ES-I3 (cell line): ENCODE measurements around the gene DUOXA1.
A peak's percentile ranks its signal among the peaks of the same experiment; 100 is the strongest.

ENCODE experiments used
- H3K36me3 ChIP-seq: 2 replicates; pipeline ENCODE4 v1.6.1; 2013; ENCODE audit warnings: mild to moderate bottlenecking, low read length, control low read depth, moderate library complexity; ENCODE audit not compliant: insufficient read depth
- H3K4me1 ChIP-seq: 2 replicates; pipeline ENCODE4 v1.6.1; 2013; ENCODE audit warnings: mild to moderate bottlenecking, control low read depth, low read length; ENCODE audit not compliant: insufficient read depth
- H3K9ac ChIP-seq: 2 replicates; pipeline ENCODE4 v1.6.1; 2013; ENCODE audit warnings: low read depth, mild to moderate bottlenecking, low read length, moderate library complexity
- H3K9me3 ChIP-seq: 2 replicates; pipeline ENCODE4 v1.6.1; 2013; ENCODE audit warnings: mild to moderate bottlenecking, low read length, moderate library complexity; ENCODE audit not compliant: control insufficient read depth, insufficient read depth

Gene DUOXA1

GRCh38 chr15:45131510-45131909 lies 1.8 kb upstream of the DUOXA1 start:
- Histone ChIP-seq H3K4me1 (no peaks in the 10 kb centered on the region), H3K9ac (no peak overlapping the region), H3K36me3 (no peaks in the 10 kb centered on the region), H3K9me3 (no peaks in the 10 kb centered on the region)

- no peaks in the 10 kb centered on the region for H3K9me3 ChIP-seq
- H3K4me1 ChIP-seq: no peaks in the 10 kb centered on the region
- peak overlapping the region; percentile 57; the same call in 1 of the 2 replicates for H3K9ac ChIP-seq
- no peaks in the 10 kb centered on the region for H3K36me3 ChIP-seq
These were observed 767 bp upstream of the DUOXA1 start for GRCh38 chr15:45130291-45131000.

- Histone ChIP-seq H3K9me3 (no peaks in the 10 kb centered on the region), H3K9ac (peak overlapping the region; percentile 57), H3K4me1 (no peaks in the 10 kb centered on the region), H3K36me3 (no peaks in the 10 kb centered on the region)
These were observed 574 bp downstream of the DUOXA1 start for GRCh38 chr15:45128971-45129639.

DNA sequence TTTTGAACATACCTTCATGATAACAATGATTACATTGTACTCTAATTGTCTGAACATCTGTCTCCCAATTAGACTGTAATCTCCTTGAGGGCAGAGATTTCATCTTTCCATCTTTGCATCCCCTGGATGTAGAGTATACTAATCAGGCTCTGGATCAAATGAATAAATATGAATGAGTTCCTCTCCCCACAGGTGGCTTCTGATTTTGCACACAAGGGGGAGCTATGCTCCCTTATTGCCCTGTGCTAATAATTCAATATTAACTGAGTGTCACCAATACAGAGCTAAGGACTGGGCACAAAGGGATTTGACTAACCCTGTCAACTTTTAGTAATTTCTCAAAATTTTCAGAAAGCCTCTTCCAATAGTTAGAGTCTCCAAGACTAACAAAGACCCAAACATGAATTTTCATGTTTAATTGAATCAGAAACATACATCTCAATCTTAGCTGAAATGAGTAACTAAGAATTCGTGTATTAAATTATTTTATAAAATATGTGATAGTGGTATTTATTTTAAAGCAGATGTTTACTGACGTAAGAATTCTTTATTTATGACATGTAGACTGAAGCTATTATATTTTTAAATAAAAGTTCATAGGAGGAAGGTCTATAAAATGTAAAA lies 3.0 kb downstream of the DUOXA1 start:
- Histone ChIP-seq H3K36me3 (no peaks in the 10 kb centered on the region), H3K4me1 (no peaks in the 10 kb centered on the region), H3K9ac (no peak overlapping the region), H3K9me3 (no peaks in the 10 kb centered on the region)

DNA sequence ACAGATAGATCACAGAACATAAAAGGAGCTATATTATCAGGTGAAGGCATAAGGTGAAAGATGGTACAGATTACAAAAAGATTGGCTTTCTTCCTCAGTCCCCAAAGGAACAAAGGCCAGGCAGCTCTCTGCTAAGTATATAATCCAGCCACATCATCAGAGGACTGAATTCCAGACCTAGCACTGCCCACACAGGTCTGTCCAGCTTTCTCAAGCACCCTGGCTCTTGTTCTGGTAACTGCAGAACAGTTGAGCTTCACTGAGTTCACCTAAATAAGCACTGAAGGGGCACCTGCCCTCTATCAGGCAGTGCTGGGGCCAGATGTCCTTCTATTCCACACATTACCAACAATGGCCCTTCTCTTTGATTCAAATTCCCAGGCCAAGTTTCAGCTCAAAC lies 6.3 kb downstream of the DUOXA1 start:
- H3K36me3 ChIP-seq: no peaks in the 10 kb centered on the region
- no peaks in the 10 kb centered on the region for H3K9me3 ChIP-seq
- H3K9ac ChIP-seq: no peak overlapping the region
- no peaks in the 10 kb centered on the region for H3K4me1 ChIP-seq

GRCh38 chr15:45122719-45123118 lies 7.0 kb downstream of the DUOXA1 start:
- Histone ChIP-seq H3K4me1 (no peaks in the 10 kb centered on the region), H3K9me3 (no peaks in the 10 kb centered on the region), H3K36me3 (no peaks in the 10 kb centered on the region), H3K9ac (no peak overlapping the region)

GRCh38 chr15:45121706-45122417 lies 7.8 kb downstream of the DUOXA1 start:
- Histone ChIP-seq H3K36me3 (no peaks in the 10 kb centered on the region), H3K9ac (no peak overlapping the region), H3K9me3 (no peaks in the 10 kb centered on the region), H3K4me1 (no peaks in the 10 kb centered on the region)

DNA sequence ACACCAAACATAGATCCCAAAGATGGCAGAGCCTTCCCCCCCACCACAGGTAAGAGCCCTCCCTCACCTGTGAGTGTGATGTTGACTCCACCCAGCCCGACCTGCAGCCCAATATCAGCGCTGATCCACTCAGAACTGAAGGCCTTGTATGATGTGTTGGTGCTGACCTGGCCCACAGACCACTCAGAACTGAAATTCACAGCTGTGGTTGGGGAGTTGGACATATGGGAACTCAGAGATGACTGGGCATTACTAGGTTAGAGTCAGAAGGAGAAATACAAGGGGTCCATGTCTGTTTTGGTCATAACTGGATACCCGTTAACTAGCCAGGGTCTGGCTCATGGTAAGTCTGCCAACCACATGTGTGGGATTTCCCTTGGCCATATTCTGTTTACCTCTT lies 8.7 kb downstream of the DUOXA1 start:
- H3K9ac ChIP-seq: no peak overlapping the region
- no peaks in the 10 kb centered on the region for H3K36me3 ChIP-seq
- no peaks in the 10 kb centered on the region for H3K4me1 ChIP-seq
- H3K9me3 ChIP-seq: no peaks in the 10 kb centered on the region

DNA sequence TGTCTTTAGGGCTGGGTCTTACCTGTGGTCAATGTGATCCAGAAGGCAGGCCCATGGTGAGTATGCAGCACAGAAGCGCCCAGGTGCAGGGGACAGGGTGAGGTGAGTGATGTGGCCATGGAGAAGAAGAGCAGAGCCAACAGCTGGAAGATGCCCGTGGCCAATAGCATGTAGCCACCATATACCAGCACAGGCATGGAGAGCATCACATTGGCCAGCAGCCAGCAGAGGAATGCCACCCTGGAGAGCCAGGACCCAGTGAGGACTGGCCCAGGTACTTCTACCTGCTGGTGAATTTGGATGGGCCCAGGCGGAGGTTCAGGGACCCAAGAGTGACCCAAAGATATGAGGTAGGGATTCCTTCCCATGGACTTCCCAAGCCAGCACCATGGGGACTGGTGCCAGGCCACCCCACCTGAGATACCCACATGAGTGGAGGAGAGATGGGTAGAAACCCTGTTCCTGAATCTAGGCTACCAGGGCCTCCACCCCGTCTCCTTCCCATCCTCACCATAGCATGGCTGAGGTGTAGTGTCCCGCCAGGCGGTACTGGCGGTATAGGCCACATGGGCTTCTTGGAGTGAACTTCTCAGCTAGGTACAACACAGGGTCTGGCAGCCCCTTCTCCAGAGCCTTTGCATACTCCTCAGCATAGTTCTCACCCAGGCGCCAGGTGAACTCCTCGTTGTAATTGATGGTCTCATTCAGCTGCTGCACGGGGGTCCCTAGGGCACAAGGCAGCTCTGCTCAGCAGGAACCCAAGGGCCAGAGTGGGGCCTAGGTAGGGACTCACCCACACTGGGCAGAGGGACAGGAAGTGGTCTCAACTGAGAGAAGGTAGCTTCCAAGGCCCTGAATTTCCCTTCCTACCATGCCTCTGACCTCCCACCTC lies 9.4 kb downstream of the DUOXA1 start:
- H3K9me3 ChIP-seq: no peaks in the 10 kb centered on the region
- no peak overlapping the region for H3K9ac ChIP-seq

DNA sequence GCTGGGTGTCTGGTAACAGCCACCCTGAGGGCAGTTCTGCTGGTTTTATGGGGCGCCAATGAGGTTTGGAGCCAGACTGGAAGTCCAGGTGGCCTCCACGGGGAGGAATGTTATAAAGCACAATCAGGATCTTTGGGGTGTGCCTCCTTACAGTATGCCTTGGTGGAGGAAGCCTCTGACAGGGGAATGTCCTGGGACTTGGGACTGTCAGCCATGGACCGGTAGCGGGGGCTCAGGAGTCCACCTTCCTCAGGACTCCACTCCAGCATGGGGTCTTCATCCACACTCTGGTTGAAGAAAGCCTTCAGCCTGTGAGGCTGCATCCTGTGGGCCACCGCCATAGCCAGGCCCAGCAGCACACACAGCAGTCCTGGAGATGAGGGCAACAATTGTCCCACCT lies 10.7 kb downstream of the DUOXA1 start:
- H3K36me3 ChIP-seq: no peaks in the 10 kb centered on the region
- H3K9ac ChIP-seq: no peak overlapping the region
- H3K4me1 ChIP-seq: peaks cover 10% of the 10 kb centered on the region
- no peaks in the 10 kb centered on the region for H3K9me3 ChIP-seq

More for the DNA sequence above, 9.4 kb downstream of the DUOXA1 start:
- H3K36me3 ChIP-seq: no peaks in the 10 kb centered on the region
- H3K4me1 ChIP-seq: no peaks in the 10 kb centered on the region; the same call in 1 of the 2 replicates

GRCh38 chr15:45118131-45118588 lies 11.5 kb downstream of the DUOXA1 start:
- Histone ChIP-seq H3K36me3 (no peaks in the 10 kb centered on the region), H3K4me1 (peaks cover 10% of the 10 kb centered on the region), H3K9ac (peak overlapping the region; percentile 34; the same call in 1 of the 2 replicates), H3K9me3 (no peaks in the 10 kb centered on the region)

DNA sequence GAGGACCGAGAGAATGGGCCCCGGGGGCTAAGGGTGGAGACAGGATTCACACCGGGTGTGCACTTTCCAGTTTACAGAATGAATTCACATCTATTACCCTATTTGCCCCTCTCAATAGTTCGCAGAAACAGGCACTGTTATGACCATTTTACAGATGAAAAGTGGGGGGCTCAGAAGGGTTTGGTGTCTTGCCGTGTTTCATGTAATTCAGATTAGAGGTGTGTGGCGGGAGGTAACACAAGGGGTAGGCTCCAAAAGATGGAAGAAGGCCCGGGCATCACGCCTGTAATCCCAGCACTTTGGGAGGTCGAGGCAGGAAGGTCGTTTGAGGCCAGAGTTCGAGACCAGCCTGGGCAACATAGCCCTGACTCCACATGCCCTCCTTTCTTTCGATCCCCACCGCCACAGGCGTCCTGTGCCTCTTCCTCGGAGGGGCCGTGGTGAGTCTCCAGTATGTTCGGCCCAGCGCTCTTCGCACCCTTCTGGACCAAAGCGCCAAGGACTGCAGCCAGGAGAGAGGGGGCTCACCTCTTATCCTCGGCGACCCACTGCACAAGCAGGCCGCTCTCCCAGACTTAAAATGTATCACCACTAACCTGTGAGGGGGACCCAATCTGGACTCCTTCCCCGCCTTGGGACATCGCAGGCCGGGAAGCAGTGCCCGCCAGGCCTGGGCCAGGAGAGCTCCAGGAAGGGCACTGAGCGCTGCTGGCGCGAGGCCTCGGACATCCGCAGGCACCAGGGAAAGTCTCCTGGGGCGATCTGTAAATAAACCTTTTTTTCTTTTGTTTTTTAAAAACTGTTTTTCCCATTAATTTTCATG lies 12.2 kb downstream of the DUOXA1 start:
- H3K4me1 ChIP-seq: peaks cover 10% of the 10 kb centered on the region
- no peaks in the 10 kb centered on the region for H3K36me3 ChIP-seq
- peak overlapping the region; percentile 34; the same call in 1 of the 2 replicates for H3K9ac ChIP-seq
- H3K9me3 ChIP-seq: no peaks in the 10 kb centered on the region
